Measurements from ENCODE around the gene SLC22A25. TPM values are rescaled to one million over a fixed set of nuclear protein-coding genes. Genes with fewer than 3 reads are reported as not detected.

Gene SLC22A25
- total and polyA plus RNA-seq, 10 of the 15 experiments (the other 5 are each of a cell fraction or from before 2014, with no cell fraction given) = not detected

- RAD21 ChIA-PET (ENCODE audit: unreplicated experiment) = no interaction called here
- intact Hi-C loops (cut with micrococcal nuclease; ENCODE audit: unreplicated experiment) = no loop called here
- POLR2A ChIA-PET = no interaction called here
- TF ChIP-seq TCF12 (IDR thresholded peaks at IDR 0.05; ENCODE audit: low read depth, low read length) (no peak), SUPT20H (IDR thresholded peaks at IDR 0.05; ENCODE audit: borderline replicate concordance, control insufficient read depth, low read depth, low read length) (no peak), SMAD5 (IDR thresholded peaks at IDR 0.05; ENCODE audit: low read depth) (no peak), CHD2 (IDR thresholded peaks at IDR 0.05; ENCODE audit: borderline replicate concordance, low read depth, low read length) (no peak), SMAD1 (IDR thresholded peaks at IDR 0.05; ENCODE audit: low read depth, partially characterized antibody) (no peak), ZNF217 (IDR thresholded peaks at IDR 0.05) (no peak), MYC (IDR thresholded peaks at IDR 0.05; ENCODE audit: insufficient read depth, insufficient read length, insufficient replicate concordance, low read length, severe bottlenecking) (no peak), ETV6 (conservative IDR thresholded peaks at IDR 0.05 in 1 of 2, IDR thresholded peaks at IDR 0.05 in 1 of 2; ENCODE audit: borderline replicate concordance in 1 of 2, low read depth in 1 of 2) (no peak), NFYB (IDR thresholded peaks at IDR 0.05; ENCODE audit: insufficient read depth, low read depth, low read length) (no peak), ZBTB11 (CRISPR knock-in tag; IDR thresholded peaks at IDR 0.05) (no peak), HDAC6 (IDR thresholded peaks at IDR 0.05; ENCODE audit: unreplicated experiment) (no peak), SPI1 (IDR thresholded peaks at IDR 0.05; ENCODE audit: borderline replicate concordance, insufficient read depth, low read depth, low read length) (no peak), ASH2L (IDR thresholded peaks at IDR 0.05; ENCODE audit: borderline replicate concordance, low read depth) (no peak), HDAC2 (IDR thresholded peaks at IDR 0.05) (no peak)
- TF ChIP-seq, protein P1, sequence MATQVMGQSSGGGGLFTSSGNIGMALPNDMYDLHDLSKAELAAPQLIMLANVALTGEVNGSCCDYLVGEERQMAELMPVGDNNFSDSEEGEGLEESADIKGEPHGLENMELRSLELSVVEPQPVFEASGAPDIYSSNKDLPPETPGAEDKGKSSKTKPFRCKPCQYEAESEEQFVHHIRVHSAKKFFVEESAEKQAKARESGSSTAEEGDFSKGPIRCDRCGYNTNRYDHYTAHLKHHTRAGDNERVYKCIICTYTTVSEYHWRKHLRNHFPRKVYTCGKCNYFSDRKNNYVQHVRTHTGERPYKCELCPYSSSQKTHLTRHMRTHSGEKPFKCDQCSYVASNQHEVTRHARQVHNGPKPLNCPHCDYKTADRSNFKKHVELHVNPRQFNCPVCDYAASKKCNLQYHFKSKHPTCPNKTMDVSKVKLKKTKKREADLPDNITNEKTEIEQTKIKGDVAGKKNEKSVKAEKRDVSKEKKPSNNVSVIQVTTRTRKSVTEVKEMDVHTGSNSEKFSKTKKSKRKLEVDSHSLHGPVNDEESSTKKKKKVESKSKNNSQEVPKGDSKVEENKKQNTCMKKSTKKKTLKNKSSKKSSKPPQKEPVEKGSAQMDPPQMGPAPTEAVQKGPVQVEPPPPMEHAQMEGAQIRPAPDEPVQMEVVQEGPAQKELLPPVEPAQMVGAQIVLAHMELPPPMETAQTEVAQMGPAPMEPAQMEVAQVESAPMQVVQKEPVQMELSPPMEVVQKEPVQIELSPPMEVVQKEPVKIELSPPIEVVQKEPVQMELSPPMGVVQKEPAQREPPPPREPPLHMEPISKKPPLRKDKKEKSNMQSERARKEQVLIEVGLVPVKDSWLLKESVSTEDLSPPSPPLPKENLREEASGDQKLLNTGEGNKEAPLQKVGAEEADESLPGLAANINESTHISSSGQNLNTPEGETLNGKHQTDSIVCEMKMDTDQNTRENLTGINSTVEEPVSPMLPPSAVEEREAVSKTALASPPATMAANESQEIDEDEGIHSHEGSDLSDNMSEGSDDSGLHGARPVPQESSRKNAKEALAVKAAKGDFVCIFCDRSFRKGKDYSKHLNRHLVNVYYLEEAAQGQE (IDR thresholded peaks at IDR 0.05; ENCODE audit: low read depth, low read length) = no peak
- TF ChIP-seq, protein P2, sequence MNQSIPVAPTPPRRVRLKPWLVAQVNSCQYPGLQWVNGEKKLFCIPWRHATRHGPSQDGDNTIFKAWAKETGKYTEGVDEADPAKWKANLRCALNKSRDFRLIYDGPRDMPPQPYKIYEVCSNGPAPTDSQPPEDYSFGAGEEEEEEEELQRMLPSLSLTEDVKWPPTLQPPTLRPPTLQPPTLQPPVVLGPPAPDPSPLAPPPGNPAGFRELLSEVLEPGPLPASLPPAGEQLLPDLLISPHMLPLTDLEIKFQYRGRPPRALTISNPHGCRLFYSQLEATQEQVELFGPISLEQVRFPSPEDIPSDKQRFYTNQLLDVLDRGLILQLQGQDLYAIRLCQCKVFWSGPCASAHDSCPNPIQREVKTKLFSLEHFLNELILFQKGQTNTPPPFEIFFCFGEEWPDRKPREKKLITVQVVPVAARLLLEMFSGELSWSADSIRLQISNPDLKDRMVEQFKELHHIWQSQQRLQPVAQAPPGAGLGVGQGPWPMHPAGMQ (IDR thresholded peaks at IDR 0.05; ENCODE audit: borderline replicate concordance) = no peak
Measured at GRCh38 chr11:63282579-63282978, 39.2 kb upstream of the SLC22A25 start.

More at GRCh38 chr11:63282579-63282978, 39.2 kb upstream of the SLC22A25 start:
- Histone ChIP-seq H3K4me1 (ENCODE audit: control insufficient read depth, insufficient read depth, low read length) (no peaks in the 10 kb centered on the region), H3K36me3 (ENCODE audit: control insufficient read depth in 2 of 2, insufficient read depth in 2 of 2, low read length in 1 of 2) (no peaks in the 10 kb centered on the region), H3K27me3 (replicated peaks in 1 of 2; ENCODE audit: control insufficient read depth in 2 of 2, insufficient read depth in 2 of 2, low read length in 1 of 2) (no peaks in the 10 kb centered on the region), H3K4me3 (no peak overlapping the region), H3K9ac (ENCODE audit: control insufficient read depth, insufficient read depth, low read length) (no peak overlapping the region), H4K20me1 (ENCODE audit: control insufficient read depth, insufficient read depth) (no peaks in the 10 kb centered on the region), H3K4me2 (ENCODE audit: control insufficient read depth, insufficient read depth) (no peak overlapping the region), H3K27ac (ENCODE audit: control insufficient read depth, insufficient read depth) (no peak overlapping the region), H3K79me2 (ENCODE audit: control insufficient read depth, insufficient read depth, low read length) (no peaks in the 10 kb centered on the region), H2AFZ (ENCODE audit: control insufficient read depth, low read depth, low read length) (no peak overlapping the region), H3K9me3 (replicated peaks; ENCODE audit: control insufficient read depth, insufficient read depth, low read length) (no peaks in the 10 kb centered on the region)
- in situ Hi-C loops (cut with MboI) = no loop called here
- CTCF ChIA-PET = no interaction called here
- no peak for FAIRE-seq
- no peak for DNase-seq (ENCODE audit: low read depth, low spot score)
- ATAC-seq = no peak
- no TSS peak for BruUV-seq (replicated peaks)
- SMC1A ChIA-PET (ENCODE audit: uncharacterized antibody, unreplicated experiment) = no interaction called here

Measured in GM12878 (cell line).